Measurements from ENCODE around the gene ZNF679.

GRCh38 chr7:64183827-64184372, 44.4 kb upstream of the ZNF679 start:
- TF ChIP-seq CTCF (IDR thresholded peaks at IDR 0.05), result no peak
- TF ChIP-seq POLR2AphosphoS5 (IDR thresholded peaks at IDR 0.05; ENCODE audit: low read depth, low read length), result no peak
- no peak for TF ChIP-seq REST (IDR thresholded peaks at IDR 0.05; ENCODE audit: insufficient read depth in 1 of 2, low read depth in 2 of 2, low read length in 1 of 2)
- TF ChIP-seq SIN3A (IDR thresholded peaks at IDR 0.05; ENCODE audit: borderline replicate concordance, insufficient read depth, low read depth, low read length), result no peak
- TF ChIP-seq TCF7L2 (IDR thresholded peaks at IDR 0.05; ENCODE audit: low read depth, low read length), result no peak

Measured in Panc1 (cell line).